Vagina (tissue), 2 donors: ENCODE data around the gene PMEL.
A peak's percentile ranks its signal among the peaks of the same experiment; 100 is the strongest.

Experiments
- POLR2A ChIP-seq, 2 donors: fragments of 450-650 bp; IDR thresholded peaks; one replicate each; pipeline ENCODE4 v1.6.1; 2017; ENCODE audit warnings: antibody characterized with exemption in 2 of 2, mild to moderate bottlenecking in 2 of 2, moderate library complexity in 2 of 2
- POLR2AphosphoS5 ChIP-seq, 2 donors: sonication (generic); formaldehyde crosslinking; IDR thresholded peaks; one replicate each; pipeline ENCODE4 v1.9.0; 2017; ENCODE audit warnings: antibody characterized with exemption in 2 of 2, mild to moderate bottlenecking in 2 of 2, low read depth in 1 of 2; ENCODE audit not compliant: insufficient read depth in 1 of 2
- TF ChIP-seq, protein P1 (sequence below), 3 experiments: fragments of 450-650 bp in 2 of 3; fragments of 200-600 bp in 1 of 3; sonication (generic) in 1 of 3; IDR thresholded peaks; one replicate each; pipeline ENCODE4 v1.5.1; 2017 to 2019; ENCODE audit warnings: antibody characterized with exemption in 3 of 3, mild to moderate bottlenecking in 2 of 3, moderate library complexity in 2 of 3

GRCh38 chr12:55927588-55928502 is 38.0 kb downstream of the PMEL start, which contains the start of gene PYM1:
- TF ChIP-seq POLR2A (IDR thresholded peaks at IDR 0.05) (no peak), POLR2AphosphoS5 (IDR thresholded peaks at IDR 0.05; ENCODE audit: insufficient read depth in 1 of 2, low read depth in 1 of 2) (peak; percentile 32 to 64)
- TF ChIP-seq, protein P1, sequence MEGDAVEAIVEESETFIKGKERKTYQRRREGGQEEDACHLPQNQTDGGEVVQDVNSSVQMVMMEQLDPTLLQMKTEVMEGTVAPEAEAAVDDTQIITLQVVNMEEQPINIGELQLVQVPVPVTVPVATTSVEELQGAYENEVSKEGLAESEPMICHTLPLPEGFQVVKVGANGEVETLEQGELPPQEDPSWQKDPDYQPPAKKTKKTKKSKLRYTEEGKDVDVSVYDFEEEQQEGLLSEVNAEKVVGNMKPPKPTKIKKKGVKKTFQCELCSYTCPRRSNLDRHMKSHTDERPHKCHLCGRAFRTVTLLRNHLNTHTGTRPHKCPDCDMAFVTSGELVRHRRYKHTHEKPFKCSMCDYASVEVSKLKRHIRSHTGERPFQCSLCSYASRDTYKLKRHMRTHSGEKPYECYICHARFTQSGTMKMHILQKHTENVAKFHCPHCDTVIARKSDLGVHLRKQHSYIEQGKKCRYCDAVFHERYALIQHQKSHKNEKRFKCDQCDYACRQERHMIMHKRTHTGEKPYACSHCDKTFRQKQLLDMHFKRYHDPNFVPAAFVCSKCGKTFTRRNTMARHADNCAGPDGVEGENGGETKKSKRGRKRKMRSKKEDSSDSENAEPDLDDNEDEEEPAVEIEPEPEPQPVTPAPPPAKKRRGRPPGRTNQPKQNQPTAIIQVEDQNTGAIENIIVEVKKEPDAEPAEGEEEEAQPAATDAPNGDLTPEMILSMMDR (IDR thresholded peaks at IDR 0.05) = no peak
